Esophagus squamous epithelium (tissue), 4 donors: ENCODE results near the gene STMP1.
A peak's percentile ranks its signal among the peaks of the same experiment; 100 is the strongest.

Source experiments
- POLR2A ChIP-seq, 4 donors: fragments of 450-650 bp; IDR thresholded peaks; one replicate each; pipeline ENCODE4 v1.6.1; 2017; ENCODE audit warnings: antibody characterized with exemption in 4 of 4, mild to moderate bottlenecking in 4 of 4, moderate library complexity in 3 of 4
- TF ChIP-seq, protein P1 (sequence below), 6 experiments: fragments of 450-650 bp in 4 of 6; fragments of 200-600 bp in 2 of 6; sonication (generic) in 2 of 6; IDR thresholded peaks; one replicate each; pipeline ENCODE4 v1.5.1; 2016 to 2019; ENCODE audit warnings: antibody characterized with exemption in 6 of 6, mild to moderate bottlenecking in 4 of 6, moderate library complexity in 4 of 6

DNA sequence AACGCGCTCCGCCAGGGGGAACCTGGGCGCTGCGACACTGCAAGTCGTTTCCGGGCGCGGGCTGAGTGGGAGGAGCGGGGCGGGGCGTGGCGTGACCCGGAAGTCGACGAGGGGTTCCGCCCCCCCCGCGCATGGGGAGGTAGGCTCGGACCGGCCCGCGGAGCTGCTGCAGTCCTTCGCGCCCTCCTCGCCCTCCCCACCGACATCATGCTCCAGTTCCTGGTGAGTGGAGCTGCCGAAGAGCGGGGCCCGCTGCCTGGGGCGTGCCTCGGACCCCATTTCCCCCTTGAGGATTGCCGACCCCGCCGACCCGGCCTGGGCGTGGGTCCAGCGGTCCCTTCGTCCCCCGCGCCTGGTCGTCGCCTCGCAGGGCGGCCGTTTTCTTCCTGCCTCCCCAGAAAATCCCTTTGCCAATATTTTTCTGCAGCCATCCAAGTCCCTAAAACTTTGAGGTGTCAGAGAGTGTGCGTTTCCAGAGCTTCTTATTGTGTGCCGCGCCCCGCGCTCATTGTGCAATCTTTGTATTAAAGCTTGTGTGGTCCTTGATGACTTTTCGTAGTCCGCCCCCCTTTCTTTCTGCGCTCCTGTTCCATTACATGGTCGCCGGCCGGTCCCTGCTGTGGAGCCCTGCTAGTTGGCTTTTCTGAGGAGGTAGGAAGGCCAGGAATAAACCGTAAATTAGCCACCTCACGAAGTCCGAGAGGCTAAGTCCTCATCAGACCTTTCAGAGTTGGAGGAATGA, at the start of gene STMP1:
- TF ChIP-seq, protein P1, sequence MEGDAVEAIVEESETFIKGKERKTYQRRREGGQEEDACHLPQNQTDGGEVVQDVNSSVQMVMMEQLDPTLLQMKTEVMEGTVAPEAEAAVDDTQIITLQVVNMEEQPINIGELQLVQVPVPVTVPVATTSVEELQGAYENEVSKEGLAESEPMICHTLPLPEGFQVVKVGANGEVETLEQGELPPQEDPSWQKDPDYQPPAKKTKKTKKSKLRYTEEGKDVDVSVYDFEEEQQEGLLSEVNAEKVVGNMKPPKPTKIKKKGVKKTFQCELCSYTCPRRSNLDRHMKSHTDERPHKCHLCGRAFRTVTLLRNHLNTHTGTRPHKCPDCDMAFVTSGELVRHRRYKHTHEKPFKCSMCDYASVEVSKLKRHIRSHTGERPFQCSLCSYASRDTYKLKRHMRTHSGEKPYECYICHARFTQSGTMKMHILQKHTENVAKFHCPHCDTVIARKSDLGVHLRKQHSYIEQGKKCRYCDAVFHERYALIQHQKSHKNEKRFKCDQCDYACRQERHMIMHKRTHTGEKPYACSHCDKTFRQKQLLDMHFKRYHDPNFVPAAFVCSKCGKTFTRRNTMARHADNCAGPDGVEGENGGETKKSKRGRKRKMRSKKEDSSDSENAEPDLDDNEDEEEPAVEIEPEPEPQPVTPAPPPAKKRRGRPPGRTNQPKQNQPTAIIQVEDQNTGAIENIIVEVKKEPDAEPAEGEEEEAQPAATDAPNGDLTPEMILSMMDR (IDR thresholded peaks at IDR 0.05), result peak in 3 of 6 experiments; percentile 90 to 96 (median 94)
- peak in 2 of 4 donors; percentile 89 to 97 for TF ChIP-seq POLR2A (IDR thresholded peaks at IDR 0.05)
